Measurements from ENCODE around the gene WNK2. TPM values are rescaled to one million over a fixed set of nuclear protein-coding genes. Genes with fewer than 3 reads are reported as not detected.

Gene WNK2
- total RNA-seq, 1 donor from 2014 or later, result 0.92 TPM

DNA sequence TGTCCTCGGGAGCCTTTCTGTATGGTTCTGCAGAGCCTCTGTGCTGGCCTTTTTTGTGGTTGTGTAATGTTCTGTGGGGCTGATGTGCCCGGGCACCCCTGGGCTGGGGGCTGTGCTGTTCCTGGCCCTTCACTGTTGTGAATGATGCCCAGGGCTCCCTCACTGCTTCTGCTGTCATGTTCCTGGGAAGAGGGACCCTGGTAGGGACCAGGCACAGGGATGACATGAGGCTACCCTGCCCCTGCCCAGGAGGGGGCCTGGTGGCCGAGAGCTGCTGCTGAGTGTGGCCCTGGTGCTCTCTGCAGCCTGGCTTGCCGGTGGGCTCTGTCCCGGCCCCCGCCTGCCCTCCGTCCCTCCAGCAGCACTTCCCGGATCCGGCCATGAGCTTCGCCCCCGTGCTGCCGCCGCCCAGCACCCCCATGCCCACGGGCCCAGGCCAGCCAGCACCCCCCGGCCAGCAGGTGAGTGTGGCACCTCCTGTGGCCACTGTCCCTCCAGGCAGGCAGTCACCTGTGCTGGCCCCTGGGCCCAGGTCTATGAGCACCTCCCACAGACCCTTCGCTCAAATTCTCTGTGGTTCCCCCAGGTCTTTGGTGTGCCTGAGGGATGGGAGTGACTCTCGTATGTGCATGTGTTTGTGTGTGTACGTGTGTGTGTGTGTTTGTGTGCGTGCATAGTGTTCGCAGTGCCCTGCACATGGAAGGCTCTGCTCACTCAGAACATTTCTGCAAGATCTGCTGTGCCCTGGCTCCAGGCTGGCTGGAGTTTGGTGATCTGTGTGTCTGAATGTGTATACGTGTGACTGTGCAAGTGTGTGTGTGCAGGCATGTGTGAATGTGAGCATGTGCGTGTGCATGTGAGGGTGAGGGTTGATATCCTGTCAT lies 72.3 kb downstream of the WNK2 start:
- no peak for ATAC-seq

DNA sequence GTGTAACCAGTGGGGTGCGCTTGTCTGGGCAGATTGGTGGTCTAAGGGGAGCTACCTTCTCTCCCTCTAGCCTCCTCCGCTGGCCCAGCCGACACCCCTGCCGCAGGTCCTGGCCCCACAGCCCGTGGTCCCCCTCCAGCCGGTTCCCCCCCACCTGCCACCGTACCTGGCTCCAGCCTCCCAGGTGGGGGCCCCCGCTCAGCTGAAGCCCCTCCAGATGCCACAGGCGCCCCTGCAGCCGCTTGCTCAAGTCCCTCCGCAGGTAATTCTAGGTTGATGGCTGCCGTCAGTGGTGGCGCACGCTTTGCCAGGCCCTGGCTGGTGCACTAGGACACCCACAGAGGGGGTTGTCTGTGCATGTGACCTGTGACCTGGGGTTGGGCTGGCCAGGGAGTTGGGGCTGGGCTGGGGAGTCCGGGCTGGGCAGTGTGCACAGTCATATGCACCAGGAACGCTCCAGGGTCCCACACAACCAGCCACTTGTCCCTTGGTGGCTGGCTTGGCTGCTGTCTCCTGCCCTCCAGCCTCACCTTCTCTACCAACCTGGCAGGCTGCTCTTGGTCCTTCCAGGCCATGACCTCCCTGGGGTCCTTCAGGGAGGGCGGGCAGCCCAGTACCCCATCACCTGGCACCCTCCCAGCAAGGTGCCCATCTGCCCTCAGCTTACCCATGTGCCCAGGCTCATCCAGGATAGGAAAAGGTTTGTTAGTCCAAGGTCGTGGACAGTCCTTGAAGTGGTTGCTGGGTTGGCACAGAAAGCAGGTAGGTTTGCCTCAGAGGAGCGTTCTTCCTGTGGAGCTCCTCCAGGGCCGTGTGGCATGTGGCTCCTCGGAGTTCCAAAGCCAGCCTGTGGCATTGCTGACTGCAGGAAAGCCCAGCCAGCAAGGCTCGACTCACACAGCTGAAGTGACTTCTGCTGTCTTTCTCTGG lies 73.2 kb downstream of the WNK2 start:
- no peak for ATAC-seq

- no peak for ATAC-seq
Measured at GRCh38 chr9:93257808-93258331, 73.9 kb downstream of the WNK2 start.

DNA sequence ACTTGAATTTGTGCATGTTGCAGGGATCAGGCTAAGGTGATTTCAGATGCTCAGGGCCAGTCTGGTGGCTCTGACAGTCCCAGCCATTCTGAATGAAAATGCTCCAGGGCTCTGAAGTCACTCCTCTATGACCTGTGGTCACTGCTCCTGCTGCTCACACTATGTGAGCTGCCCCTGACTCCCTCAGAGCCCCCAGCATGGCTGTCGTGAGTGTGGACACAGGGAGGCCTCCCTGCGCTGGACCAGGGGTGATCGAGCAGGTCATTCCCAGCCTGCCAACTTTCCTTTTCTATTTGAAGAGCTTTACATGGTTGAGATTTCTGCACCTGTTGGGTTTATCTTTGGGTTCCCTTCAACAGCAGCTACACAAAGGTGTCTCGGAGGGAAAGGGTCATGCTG lies 74.5 kb downstream of the WNK2 start:
- no peak for ATAC-seq

DNA sequence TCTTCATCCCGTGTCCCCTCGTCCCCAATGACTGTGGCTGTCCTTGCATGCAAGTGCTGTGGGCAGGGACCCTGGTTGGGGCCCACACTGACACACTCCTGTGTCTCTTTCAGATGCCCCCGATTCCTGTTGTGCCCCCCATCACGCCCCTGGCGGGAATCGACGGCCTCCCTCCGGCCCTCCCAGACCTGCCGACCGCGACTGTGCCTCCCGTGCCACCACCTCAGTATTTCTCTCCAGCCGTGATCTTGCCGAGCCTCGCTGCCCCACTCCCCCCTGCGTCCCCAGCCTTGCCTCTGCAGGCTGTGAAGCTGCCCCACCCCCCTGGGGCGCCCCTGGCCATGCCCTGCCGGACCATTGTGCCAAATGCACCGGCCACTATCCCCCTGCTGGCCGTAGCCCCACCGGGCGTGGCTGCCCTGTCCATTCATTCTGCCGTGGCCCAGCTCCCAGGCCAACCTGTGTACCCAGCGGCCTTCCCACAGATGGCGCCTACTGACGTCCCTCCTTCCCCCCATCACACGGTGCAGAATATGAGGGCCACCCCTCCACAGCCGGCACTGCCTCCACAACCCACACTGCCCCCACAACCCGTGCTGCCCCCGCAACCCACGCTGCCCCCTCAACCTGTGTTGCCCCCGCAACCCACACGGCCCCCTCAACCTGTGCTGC lies 75.0 kb downstream of the WNK2 start:
- ATAC-seq, result no peak

- ATAC-seq, result no peak
Measured at GRCh38 chr9:93259490-93260262, 75.7 kb downstream of the WNK2 start.

GRCh38 chr9:93260263-93261066 lies 76.5 kb downstream of the WNK2 start:
- ATAC-seq, result no peak

DNA sequence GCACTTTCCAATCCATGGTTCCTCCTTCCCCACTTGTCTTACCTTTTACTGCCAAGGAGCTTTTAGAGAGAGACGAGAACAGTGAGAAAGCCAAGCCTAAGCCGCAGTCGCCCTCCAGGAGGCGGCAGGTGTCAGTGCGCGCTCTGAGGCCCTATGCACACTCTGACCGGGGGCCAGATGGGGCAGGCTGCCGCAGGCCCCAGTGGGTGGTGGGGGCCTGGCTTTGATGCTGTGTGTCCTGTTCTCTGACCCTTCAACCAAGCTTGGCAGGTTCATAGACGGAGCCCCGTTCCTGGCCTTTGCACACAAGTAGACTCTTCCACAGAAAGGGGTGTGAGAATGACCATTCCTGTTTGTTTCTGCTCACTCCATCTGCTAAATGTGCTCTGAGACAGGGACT lies 77.3 kb downstream of the WNK2 start:
- ATAC-seq, result no peak

DNA sequence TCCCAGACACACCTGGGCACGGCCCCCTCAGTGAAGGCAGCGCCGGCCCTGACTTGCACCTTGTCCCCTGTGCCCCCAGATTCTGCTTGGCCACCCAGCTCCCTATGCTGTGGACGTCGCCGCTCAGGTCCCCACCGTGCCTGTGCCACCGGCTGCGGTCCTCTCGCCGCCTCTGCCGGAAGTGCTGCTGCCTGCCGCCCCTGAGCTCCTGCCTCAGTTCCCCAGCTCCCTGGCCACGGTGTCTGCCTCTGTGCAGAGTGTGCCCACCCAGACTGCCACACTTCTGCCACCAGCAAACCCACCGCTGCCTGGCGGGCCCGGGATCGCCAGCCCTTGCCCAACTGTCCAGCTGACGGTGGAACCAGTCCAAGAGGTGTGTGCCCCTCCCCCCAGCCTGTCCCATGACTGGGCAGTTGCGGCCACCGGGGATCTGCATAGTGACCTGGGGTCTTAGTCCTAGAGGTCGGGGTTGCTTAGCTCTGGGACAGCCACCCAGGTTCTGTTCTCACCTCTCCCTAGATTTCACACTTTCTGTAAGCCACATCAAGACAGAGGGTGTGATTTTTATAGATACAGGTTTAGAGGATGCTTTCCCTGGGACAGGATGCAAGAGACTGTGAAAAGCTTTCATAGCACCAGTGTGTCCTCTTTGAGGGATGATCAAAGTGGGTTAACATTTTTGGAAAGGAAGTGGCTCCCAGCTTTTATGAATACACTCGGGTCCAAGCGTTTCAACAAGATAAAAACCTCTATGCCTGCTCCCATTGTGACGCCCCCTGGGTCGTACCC lies 78.0 kb downstream of the WNK2 start:
- ATAC-seq, result no peak

- ATAC-seq, result no peak
Measured at GRCh38 chr9:93262537-93263310, 78.8 kb downstream of the WNK2 start.

- ATAC-seq, result no peak
Measured at GRCh38 chr9:93263334-93264229, 79.6 kb downstream of the WNK2 start.

- ATAC-seq, result no peak
Measured at GRCh38 chr9:93264338-93265125, 80.6 kb downstream of the WNK2 start.

DNA sequence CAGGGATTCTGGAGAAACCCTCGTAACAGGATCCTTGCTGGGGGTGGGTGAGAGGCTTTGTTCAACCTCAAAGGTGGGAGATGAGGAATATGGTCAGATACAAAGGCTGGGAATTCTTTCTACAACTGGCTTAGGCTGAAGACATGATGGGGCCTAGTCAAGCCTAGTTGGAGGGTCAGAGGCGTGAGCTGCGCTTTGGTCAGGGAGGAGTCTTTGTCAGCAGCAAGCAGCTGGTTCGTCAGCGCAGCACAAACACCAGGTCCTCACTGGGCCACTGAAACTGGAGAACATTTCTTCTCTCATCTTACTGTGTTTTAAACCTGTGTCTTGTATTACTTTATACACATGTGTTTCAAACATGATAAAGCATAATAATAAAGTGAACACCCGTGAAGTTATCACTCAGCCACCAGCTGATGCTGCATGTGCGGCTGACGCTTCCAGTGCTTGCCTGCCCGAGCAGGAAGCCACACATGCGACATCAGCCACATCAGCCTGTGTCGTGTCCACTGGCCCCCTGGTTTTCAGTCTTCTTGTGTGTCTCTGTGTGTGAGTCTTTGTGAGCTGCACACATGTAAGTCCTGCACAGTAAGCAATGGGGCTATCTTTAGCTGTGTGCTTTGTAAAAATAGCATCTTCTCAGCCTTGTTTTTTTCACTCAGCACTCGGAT lies 81.5 kb downstream of the WNK2 start:
- ATAC-seq, result no peak

GRCh38 chr9:93265972-93266371 lies 82.0 kb downstream of the WNK2 start:
- no peak for ATAC-seq

DNA sequence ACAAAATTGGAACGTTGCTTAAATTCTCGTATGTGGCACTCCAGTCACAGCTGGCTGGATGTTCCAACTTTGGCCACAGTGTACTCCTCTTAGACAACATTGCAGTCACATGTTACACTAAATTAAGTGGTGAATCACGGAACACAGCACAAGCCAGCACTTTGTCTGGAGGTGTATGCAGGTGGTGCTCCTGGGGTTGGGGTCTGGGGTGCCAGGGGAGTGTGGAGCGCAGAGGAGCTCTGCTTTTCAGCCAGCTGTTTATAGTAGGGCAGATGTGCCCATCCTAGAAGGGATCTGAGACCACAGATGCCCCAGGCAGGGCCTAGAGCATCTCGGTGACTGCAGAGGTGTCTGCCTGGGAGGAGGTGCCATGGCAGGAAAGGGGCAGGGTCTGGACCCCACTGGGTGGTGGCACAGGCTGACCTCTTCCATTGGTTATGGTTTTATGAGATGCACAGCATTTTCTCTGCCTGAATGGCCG lies 82.6 kb downstream of the WNK2 start:
- ATAC-seq, result no peak

- no peak for ATAC-seq
Measured at GRCh38 chr9:93267091-93267541, 83.2 kb downstream of the WNK2 start.

Measured in esophagus mucosa (tissue), 1 donor.